Mesenchymal stem cell (in vitro differentiated cells and primary cell): ENCODE results near the gene SLC44A5.

Experiments
- DNase-seq: peaks from one replicate; pipeline ENCODE4 v3.0.0-alpha.2; 2013
- H2AFZ ChIP-seq: one replicate; pipeline ENCODE4 v1.6.1; 2013; ENCODE audit warnings: low read depth, mild to moderate bottlenecking, control low read depth, inconsistent platforms, low read length, moderate library complexity
- H2AK5ac ChIP-seq: 2 replicates; pipeline ENCODE4 v1.6.1; 2013; ENCODE audit warnings: low read length, moderate library complexity, mild to moderate bottlenecking, inconsistent platforms; ENCODE audit not compliant: severe bottlenecking
- H2BK120ac ChIP-seq: one replicate; pipeline ENCODE4 v1.6.1; 2013; ENCODE audit warnings: low read depth, mild to moderate bottlenecking, inconsistent platforms, low read length, moderate library complexity
- H2BK12ac ChIP-seq, 2 experiments: one replicate each; pipeline ENCODE4 v1.6.1; 2013; ENCODE audit warnings: inconsistent platforms in 2 of 2, low read length in 2 of 2, mild to moderate bottlenecking in 2 of 2, moderate library complexity in 2 of 2, control low read depth in 1 of 2
- H2BK15ac ChIP-seq: one replicate; pipeline ENCODE4 v1.6.1; 2013; ENCODE audit warnings: mild to moderate bottlenecking, low read depth, inconsistent platforms; ENCODE audit not compliant: poor library complexity, severe bottlenecking
- H2BK5ac ChIP-seq: 2 replicates; pipeline ENCODE4 v1.6.1; 2013; ENCODE audit warnings: low read depth, mild to moderate bottlenecking, low read length, control low read depth, inconsistent platforms; ENCODE audit not compliant: poor library complexity, severe bottlenecking
- H3K14ac ChIP-seq, 2 experiments: one replicate each; pipeline ENCODE4 v1.6.1; 2013; ENCODE audit warnings: inconsistent platforms in 2 of 2, low read length in 2 of 2, control low read depth in 1 of 2, mild to moderate bottlenecking in 1 of 2, moderate library complexity in 1 of 2
- H3K18ac ChIP-seq, 2 experiments: one replicate each; pipeline ENCODE4 v1.6.1; 2013; ENCODE audit warnings: inconsistent platforms in 2 of 2, low read length in 2 of 2, control low read depth in 1 of 2, low read depth in 1 of 2, mild to moderate bottlenecking in 1 of 2
- H3K23ac ChIP-seq, 2 experiments: one replicate each; pipeline ENCODE4 v1.6.1; 2013; ENCODE audit warnings: inconsistent platforms in 2 of 2, low read length in 2 of 2, mild to moderate bottlenecking in 2 of 2, moderate library complexity in 2 of 2, control low read depth in 1 of 2
- H3K27ac ChIP-seq: 2 replicates; pipeline ENCODE4 v1.5.1; 2013; ENCODE audit warnings: mild to moderate bottlenecking, moderate library complexity, low read length, control low read depth, inconsistent platforms; ENCODE audit not compliant: poor library complexity, severe bottlenecking
- H3K27me3 ChIP-seq, 2 experiments: 2 replicates each; pipeline versions ENCODE4 v1.6.1 to v1.7.0; 2013; ENCODE audit warnings: low read length in 2 of 2, mild to moderate bottlenecking in 2 of 2, moderate library complexity in 2 of 2, control low read depth in 1 of 2, inconsistent platforms in 1 of 2; ENCODE audit not compliant: control insufficient read depth in 1 of 2, insufficient read depth in 1 of 2
- H3K36me3 ChIP-seq, 2 experiments: 2 replicates each; pipeline versions ENCODE4 v1.6.1 to v1.7.0; 2013; ENCODE audit warnings: low read length in 2 of 2, control low read depth in 1 of 2, inconsistent platforms in 1 of 2, low read depth in 1 of 2, mild to moderate bottlenecking in 1 of 2; ENCODE audit not compliant: insufficient read depth in 2 of 2, control insufficient read depth in 1 of 2
- H3K4ac ChIP-seq, 2 experiments: one replicate each; pipeline ENCODE4 v1.6.1; 2013; ENCODE audit warnings: inconsistent platforms in 2 of 2, low read length in 2 of 2, mild to moderate bottlenecking in 2 of 2, moderate library complexity in 2 of 2, control low read depth in 1 of 2, low read depth in 1 of 2
- H3K4me1 ChIP-seq: 2 replicates; pipeline ENCODE4 v1.6.1; 2013; ENCODE audit warnings: low read depth, low read length, control low read depth; ENCODE audit not compliant: control insufficient read depth, insufficient read depth
- H3K4me2 ChIP-seq: 2 replicates; pipeline ENCODE4 v1.6.1; 2013; ENCODE audit warnings: low read length, mild to moderate bottlenecking, inconsistent platforms; ENCODE audit not compliant: poor library complexity, severe bottlenecking
- H3K4me3 ChIP-seq, 2 experiments: 2 replicates each; pipeline versions ENCODE4 v1.5.1 to v1.7.0; 2013; ENCODE audit warnings: low read length in 2 of 2, mild to moderate bottlenecking in 2 of 2, control low read depth in 1 of 2, low read depth in 1 of 2; ENCODE audit not compliant: insufficient read depth in 1 of 2
- H3K79me1 ChIP-seq: replicated peaks from 2 replicates; pipeline ENCODE4 v1.6.1; 2013; ENCODE audit warnings: mild to moderate bottlenecking, control low read depth, low read length, inconsistent platforms; ENCODE audit not compliant: poor library complexity, severe bottlenecking
- H3K9ac ChIP-seq: 2 replicates; pipeline ENCODE4 v1.7.0; 2013; ENCODE audit warnings: mild to moderate bottlenecking, low read length, moderate library complexity
- H3K9me3 ChIP-seq: 2 replicates; pipeline ENCODE4 v1.7.0; 2013; ENCODE audit warnings: mild to moderate bottlenecking, low read length; ENCODE audit not compliant: control insufficient read depth
- H4K8ac ChIP-seq: one replicate; pipeline ENCODE4 v1.6.1; 2013; ENCODE audit warnings: inconsistent platforms, mild to moderate bottlenecking, low read length, moderate library complexity
- H4K91ac ChIP-seq: one replicate; pipeline ENCODE4 v1.6.1; 2013; ENCODE audit warnings: mild to moderate bottlenecking, low read length, inconsistent platforms
- WGBS: methylation state at CpG from one replicate; pipeline ENCODE4 v1.1.7; 2013; ENCODE audit warnings: mixed read lengths; 5-methylcytosine and 5-hydroxymethylcytosine counted together

The SLC44A5 gene

GRCh38 chr1:75234562-75234961 is 376.4 kb downstream of the SLC44A5 start:
- H4K8ac ChIP-seq, result no peak overlapping the region
- 40% methylated on average over 2 of the region's 3 CpGs for WGBS
- H3K27me3 ChIP-seq, result no peaks in the 10 kb centered on the region
- H3K23ac ChIP-seq, result no peak overlapping the region
- H3K4ac ChIP-seq, result no peak overlapping the region
- H2BK15ac ChIP-seq, result no peak overlapping the region
- no peak overlapping the region for H3K9ac ChIP-seq
- no peaks in the 10 kb centered on the region for H3K9me3 ChIP-seq
- no peak overlapping the region for H2AK5ac ChIP-seq
- H3K36me3 ChIP-seq, result no peaks in the 10 kb centered on the region
- H4K91ac ChIP-seq, result no peak overlapping the region
- H2BK120ac ChIP-seq, result no peak overlapping the region
- no peak overlapping the region for H2BK12ac ChIP-seq
- H3K4me3 ChIP-seq, result no peak overlapping the region
- H3K4me2 ChIP-seq, result no peak overlapping the region
- no peak overlapping the region for H2BK5ac ChIP-seq
- no peak overlapping the region for H2AFZ ChIP-seq
- H3K27ac ChIP-seq, result no peak overlapping the region
- no peak for DNase-seq
- no peaks in the 10 kb centered on the region for H3K4me1 ChIP-seq
- no peak overlapping the region for H3K14ac ChIP-seq
- H3K79me1 ChIP-seq, result no peaks in the 10 kb centered on the region
- H3K18ac ChIP-seq, result no peak overlapping the region

GRCh38 chr1:75233302-75233929 is 377.5 kb downstream of the SLC44A5 start:
- H2AK5ac ChIP-seq, result no peak overlapping the region
- no peak overlapping the region for H3K9ac ChIP-seq
- no peak overlapping the region for H4K8ac ChIP-seq
- no peaks in the 10 kb centered on the region for H3K36me3 ChIP-seq
- H3K4me3 ChIP-seq, result no peak overlapping the region
- H3K4ac ChIP-seq, result no peak overlapping the region
- H4K91ac ChIP-seq, result no peak overlapping the region
- H2BK120ac ChIP-seq, result no peak overlapping the region
- no peak overlapping the region for H2BK12ac ChIP-seq
- no peaks in the 10 kb centered on the region for H3K79me1 ChIP-seq
- peak; percentile 37 for DNase-seq
- H3K23ac ChIP-seq, result no peak overlapping the region
- H2BK15ac ChIP-seq, result no peak overlapping the region
- no peak overlapping the region for H2BK5ac ChIP-seq
- H3K18ac ChIP-seq, result no peak overlapping the region
- no peak overlapping the region for H2AFZ ChIP-seq
- H3K27me3 ChIP-seq, result no peaks in the 10 kb centered on the region
- H3K4me2 ChIP-seq, result no peak overlapping the region
- H3K14ac ChIP-seq, result no peak overlapping the region
- no peak overlapping the region for H3K27ac ChIP-seq
- WGBS, result 12% methylated on average over 7 of the region's 11 CpGs
- no peaks in the 10 kb centered on the region for H3K9me3 ChIP-seq
- H3K4me1 ChIP-seq, result no peaks in the 10 kb centered on the region

- Histone ChIP-seq H3K4me3 (no peak overlapping the region), H3K9ac (no peak overlapping the region), H4K8ac (no peak overlapping the region), H3K9me3 (no peaks in the 10 kb centered on the region), H3K14ac (no peak overlapping the region), H2BK15ac (no peak overlapping the region), H3K79me1 (no peaks in the 10 kb centered on the region), H2AFZ (no peak overlapping the region), H2BK120ac (no peak overlapping the region), H3K23ac (no peak overlapping the region), H2BK12ac (no peak overlapping the region), H2BK5ac (no peak overlapping the region), H2AK5ac (no peak overlapping the region), H3K4me1 (no peaks in the 10 kb centered on the region), H4K91ac (no peak overlapping the region), H3K36me3 (no peaks in the 10 kb centered on the region), H3K27me3 (no peaks in the 10 kb centered on the region), H3K18ac (no peak overlapping the region), H3K27ac (no peak overlapping the region), H3K4ac (no peak overlapping the region), H3K4me2 (no peak overlapping the region)
- 71% methylated on average over 1 of the region's 3 CpGs for WGBS
- no peak for DNase-seq
Observed at GRCh38 chr1:75220072-75220471, 390.8 kb downstream of the SLC44A5 start.

- H2BK5ac ChIP-seq, result no peak overlapping the region
- H2BK12ac ChIP-seq, result no peak overlapping the region
- no peak overlapping the region for H2BK120ac ChIP-seq
- H3K4ac ChIP-seq, result no peak overlapping the region
- no peaks in the 10 kb centered on the region for H3K9me3 ChIP-seq
- no peak overlapping the region for H3K27ac ChIP-seq
- no peak overlapping the region for H2AK5ac ChIP-seq
- DNase-seq, result no peak
- no peaks in the 10 kb centered on the region for H3K79me1 ChIP-seq
- no peak overlapping the region for H3K18ac ChIP-seq
- H3K23ac ChIP-seq, result no peak overlapping the region
- no peak overlapping the region for H2BK15ac ChIP-seq
- H2AFZ ChIP-seq, result no peak overlapping the region
- H3K27me3 ChIP-seq, result no peaks in the 10 kb centered on the region
- H4K91ac ChIP-seq, result no peak overlapping the region
- H3K14ac ChIP-seq, result no peak overlapping the region
- H3K4me2 ChIP-seq, result no peak overlapping the region
- no peaks in the 10 kb centered on the region for H3K36me3 ChIP-seq
- H3K9ac ChIP-seq, result no peak overlapping the region
- H4K8ac ChIP-seq, result no peak overlapping the region
- H3K4me1 ChIP-seq, result no peaks in the 10 kb centered on the region
- H3K4me3 ChIP-seq, result no peak overlapping the region
Observed at GRCh38 chr1:75214017-75214416, 396.9 kb downstream of the SLC44A5 start.
